A673 (cell line): ENCODE measurements around the gene TNFAIP6. TPM values are rescaled to one million over a fixed set of nuclear protein-coding genes. Genes with fewer than 3 reads are reported as not detected.

ENCODE experiments used
- BruUV-seq: library from RNA; stranded (reverse); fragments of 400-500 nt; replicated peaks from 2 replicates; lab custom pipeline; 2021; lab: Mats Ljungman, UMichigan
- CTCF ChIA-PET: fragments of 300-600 bp; sonication (Branson Sonifier 250); formaldehyde crosslinking; loops from one replicate; lab custom pipeline; 2022; ENCODE audit warnings: antibody characterized with exemption; lab: Charles Lee
- POLR2A ChIA-PET: fragments of 300-600 bp; sonication (Branson Sonifier 250); formaldehyde crosslinking; loops from one replicate; lab custom pipeline; 2022; ENCODE audit warnings: antibody characterized with exemption; ENCODE audit not compliant: low non-redundant PET; lab: Charles Lee
- DNase-seq: peaks from one replicate; pipeline ENCODE4 v3.0.0-alpha.2; 2015; ENCODE audit warnings: low spot score
- H3K27ac ChIP-seq: fragments of 200-600 bp; sonication (generic); 2 replicates; pipeline ENCODE4 v1.5.1; 2016; ENCODE audit warnings: mixed run types, low read depth, mild to moderate bottlenecking, mixed read lengths, antibody characterized with exemption, low read length; ENCODE audit not compliant: poor library complexity, severe bottlenecking
- H3K27me3 ChIP-seq: fragments of 200-600 bp; sonication (generic); replicated peaks from 2 replicates; pipeline ENCODE4 v1.6.1; 2017; ENCODE audit warnings: mixed run types, low read depth, mild to moderate bottlenecking, mixed read lengths, antibody characterized with exemption, low read length; ENCODE audit not compliant: insufficient read depth, poor library complexity
- H3K36me3 ChIP-seq: fragments of 200-600 bp; sonication (generic); 2 replicates; pipeline ENCODE4 v1.6.1; 2016; ENCODE audit warnings: mixed run types, mild to moderate bottlenecking, mixed read lengths, antibody characterized with exemption, low read length; ENCODE audit not compliant: insufficient read depth, poor library complexity, severe bottlenecking
- H3K4me1 ChIP-seq: fragments of 200-600 bp; sonication (generic); 2 replicates; pipeline ENCODE4 v1.6.1; 2017; ENCODE audit warnings: mixed run types, mild to moderate bottlenecking, mixed read lengths, antibody characterized with exemption, low read length; ENCODE audit not compliant: insufficient read depth, poor library complexity, severe bottlenecking
- H3K4me3 ChIP-seq: fragments of 200-600 bp; sonication (generic); 2 replicates; pipeline ENCODE4 v1.5.1; 2016; ENCODE audit warnings: low read depth, mixed run types, mild to moderate bottlenecking, mixed read lengths, low read length; ENCODE audit not compliant: poor library complexity, severe bottlenecking
- H3K9me3 ChIP-seq: fragments of 200-600 bp; sonication (generic); 2 replicates; pipeline ENCODE4 v1.6.1; 2016; ENCODE audit warnings: mixed run types, low read depth, mild to moderate bottlenecking, mixed read lengths, antibody characterized with exemption, low read length; ENCODE audit not compliant: poor library complexity, severe bottlenecking
- CTCF ChIP-seq: fragments of 300-800, 200-600 bp; sonication (generic); conservative IDR thresholded peaks from 2 replicates; pipeline ENCODE4 v1.5.1; 2017; ENCODE audit warnings: low read depth, mild to moderate bottlenecking, antibody characterized with exemption, low read length, moderate library complexity, mixed read lengths
- EZH2 ChIP-seq: fragments of 200-600 bp; sonication (generic); IDR thresholded peaks from 2 replicates; pipeline ENCODE4 v1.6.1; 2017; ENCODE audit warnings: borderline replicate concordance, low read depth, mild to moderate bottlenecking, mixed read lengths, antibody characterized with exemption, low read length; ENCODE audit not compliant: poor library complexity, severe bottlenecking
- intact Hi-C: fragments of 100-400 bp; cut with micrococcal nuclease; formaldehyde crosslinking; loops from one replicate; pipeline ENCODE4 v1.10.0; 2022; ENCODE audit not compliant: unreplicated experiment
- total RNA-seq: library from RNA; stranded (reverse); gene quantifications from 2 replicates; pipeline ENCODE4 v1.2.3, GENCODE V29; 2021

The TNFAIP6 gene
- total RNA-seq, 1 experiment from 2014 or later: 123 TPM

- peak overlapping the region; percentile 69 for H3K27ac ChIP-seq
- H3K9me3 ChIP-seq: no peaks in the 10 kb centered on the region
- peaks cover 30% of the 10 kb centered on the region for H3K4me1 ChIP-seq
- TSS peak; percentile 60 for BruUV-seq
- POLR2A ChIA-PET: no interaction called here
- peaks cover 11% of the 10 kb centered on the region for H3K36me3 ChIP-seq
- TF ChIP-seq CTCF (no peak), EZH2 (no peak)
- peak overlapping the region; percentile 56 for H3K4me3 ChIP-seq
- H3K27me3 ChIP-seq: no peaks in the 10 kb centered on the region
- intact Hi-C loops: no loop called here
- no peak for DNase-seq
- CTCF ChIA-PET: no interaction called here
Measured at GRCh38 chr2:151358166-151358970, 976 bp downstream of the TNFAIP6 start.

GRCh38 chr2:151359768-151360461 lies 2.5 kb downstream of the TNFAIP6 start:
- peak overlapping the region; percentile 8 for H3K27ac ChIP-seq
- H3K27me3 ChIP-seq: no peaks in the 10 kb centered on the region
- intact Hi-C loops: no loop called here
- no peak for TF ChIP-seq EZH2
- TF ChIP-seq CTCF: no peak
- CTCF ChIA-PET: no interaction called here
- POLR2A ChIA-PET: interaction anchor here (0.6 kb wide), 1 partner anchor 297 kb away, joined by 3 read pairs; no protein-coding TSS in a partner anchor
- no TSS peak for BruUV-seq
- peaks cover 26% of the 10 kb centered on the region for H3K36me3 ChIP-seq
- no peaks in the 10 kb centered on the region for H3K9me3 ChIP-seq
- no peak for DNase-seq
- H3K4me1 ChIP-seq: peaks cover 27% of the 10 kb centered on the region
- H3K4me3 ChIP-seq: peak overlapping the region; percentile 56

DNA sequence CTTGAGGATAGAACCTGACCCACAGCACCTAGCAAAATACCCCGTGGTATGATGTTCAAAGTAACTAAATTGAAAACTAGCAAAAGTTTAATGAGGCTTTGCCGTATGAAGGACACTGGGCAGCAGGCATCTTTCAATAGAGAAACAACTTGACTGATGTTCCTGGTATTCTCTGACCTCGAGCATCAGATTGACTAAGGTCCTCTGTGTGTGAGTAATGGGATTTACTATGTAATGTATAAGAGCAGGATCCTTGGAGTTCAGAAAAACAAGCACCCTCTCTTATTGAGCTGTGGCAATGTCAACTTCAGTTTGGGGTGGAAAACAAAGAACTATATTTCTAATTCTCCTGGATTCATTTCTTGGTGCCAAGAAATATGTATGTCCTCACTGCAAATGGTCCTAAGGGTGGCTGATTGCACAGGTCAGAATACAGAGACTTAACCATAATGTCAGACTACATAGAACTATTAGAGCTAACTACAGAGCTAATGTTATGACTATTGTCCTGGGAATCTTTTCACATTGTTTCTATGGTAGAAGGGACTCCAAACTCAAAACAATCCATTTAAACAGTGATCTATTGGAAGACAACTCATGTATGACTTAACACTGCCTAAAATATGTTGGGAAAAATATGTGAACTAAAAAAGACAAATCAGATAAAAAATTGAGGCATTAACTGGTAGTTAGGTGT lies 4.4 kb downstream of the TNFAIP6 start:
- POLR2A ChIA-PET: no interaction called here
- peak overlapping the region; percentile 23 for H3K4me3 ChIP-seq
- DNase-seq: no peak
- CTCF ChIA-PET: no interaction called here
- H3K9me3 ChIP-seq: no peaks in the 10 kb centered on the region
- H3K4me1 ChIP-seq: peaks cover 11% of the 10 kb centered on the region
- H3K27me3 ChIP-seq: no peaks in the 10 kb centered on the region
- no TSS peak for BruUV-seq
- intact Hi-C loops: no loop called here
- H3K36me3 ChIP-seq: peaks cover 45% of the 10 kb centered on the region
- no peak for TF ChIP-seq EZH2
- no peak for TF ChIP-seq CTCF
- H3K27ac ChIP-seq: peak overlapping the region; percentile 55
